ENCODE data around the gene MSL1.

DNA sequence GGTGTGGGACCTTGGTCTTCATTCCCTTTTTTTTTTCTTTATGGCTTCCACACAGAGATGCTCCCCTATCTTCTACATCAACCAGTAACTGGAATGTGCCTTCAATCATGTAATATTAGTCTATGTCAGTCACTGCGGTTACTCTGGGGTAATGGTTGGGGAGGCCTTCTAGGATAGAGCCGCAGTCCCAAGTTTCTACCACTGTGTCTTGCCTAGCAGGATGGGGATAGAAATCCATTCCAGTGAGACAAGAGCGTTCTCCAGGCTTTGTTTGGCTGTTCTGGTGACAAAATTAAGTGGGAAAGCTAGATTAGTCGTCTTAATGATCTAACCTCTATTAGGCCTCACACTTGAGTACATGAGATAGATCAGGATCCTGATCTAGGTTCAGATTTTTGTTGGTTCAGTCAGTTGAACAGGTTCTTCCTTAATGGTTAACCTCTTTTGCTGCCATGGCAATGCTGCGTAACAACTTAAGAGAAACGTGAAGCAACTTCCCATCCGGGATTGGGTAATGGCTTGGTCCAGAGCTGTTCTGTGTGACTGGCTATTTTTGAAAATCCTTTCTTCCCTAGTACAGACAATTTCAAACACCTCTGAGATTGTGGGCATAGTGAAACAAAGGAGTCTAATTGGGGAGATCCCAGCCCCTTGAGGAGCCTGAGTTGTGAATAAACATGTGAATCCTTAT, 8.7 kb downstream of the MSL1 start:
- TF ChIP-seq, protein P1, sequence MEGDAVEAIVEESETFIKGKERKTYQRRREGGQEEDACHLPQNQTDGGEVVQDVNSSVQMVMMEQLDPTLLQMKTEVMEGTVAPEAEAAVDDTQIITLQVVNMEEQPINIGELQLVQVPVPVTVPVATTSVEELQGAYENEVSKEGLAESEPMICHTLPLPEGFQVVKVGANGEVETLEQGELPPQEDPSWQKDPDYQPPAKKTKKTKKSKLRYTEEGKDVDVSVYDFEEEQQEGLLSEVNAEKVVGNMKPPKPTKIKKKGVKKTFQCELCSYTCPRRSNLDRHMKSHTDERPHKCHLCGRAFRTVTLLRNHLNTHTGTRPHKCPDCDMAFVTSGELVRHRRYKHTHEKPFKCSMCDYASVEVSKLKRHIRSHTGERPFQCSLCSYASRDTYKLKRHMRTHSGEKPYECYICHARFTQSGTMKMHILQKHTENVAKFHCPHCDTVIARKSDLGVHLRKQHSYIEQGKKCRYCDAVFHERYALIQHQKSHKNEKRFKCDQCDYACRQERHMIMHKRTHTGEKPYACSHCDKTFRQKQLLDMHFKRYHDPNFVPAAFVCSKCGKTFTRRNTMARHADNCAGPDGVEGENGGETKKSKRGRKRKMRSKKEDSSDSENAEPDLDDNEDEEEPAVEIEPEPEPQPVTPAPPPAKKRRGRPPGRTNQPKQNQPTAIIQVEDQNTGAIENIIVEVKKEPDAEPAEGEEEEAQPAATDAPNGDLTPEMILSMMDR (IDR thresholded peaks at IDR 0.05; ENCODE audit: low read length): no peak
- no peak for TF ChIP-seq EZH2 (IDR thresholded peaks at IDR 0.05; ENCODE audit: borderline replicate concordance, low read length)
